Uterus (tissue), 4 donors: ENCODE data around the gene SOX10. TPM values are rescaled to one million over a fixed set of nuclear protein-coding genes. Genes with fewer than 3 reads are reported as not detected.

Experiments used
- DNase-seq, 2 donors: peaks; one replicate each; pipeline ENCODE4 v3.0.0-alpha.2; 2019 to 2020
- H3K27ac ChIP-seq, 2 donors: fragments of 200-600 bp; sonication (generic); 1 replicate in 1 of 2; 2 replicates in 1 of 2; pipeline ENCODE4 v1.5.1; 2016 to 2018
- H3K27me3 ChIP-seq, 2 donors: fragments of 200-600 bp; sonication (generic); one replicate each; pipeline ENCODE4 v1.5.1; 2018 to 2019; ENCODE audit warnings: control low read depth in 1 of 2
- H3K36me3 ChIP-seq, 2 donors: fragments of 200-600 bp; sonication (generic); one replicate each; pipeline ENCODE4 v1.5.1; 2019; ENCODE audit warnings: control low read depth in 1 of 2
- H3K4me1 ChIP-seq, 2 donors: fragments of 200-600 bp; sonication (generic); one replicate each; pipeline ENCODE4 v1.5.1; 2018 to 2019; ENCODE audit warnings: control low read depth in 1 of 2
- H3K4me3 ChIP-seq, 2 donors: fragments of 200-600 bp; sonication (generic); 1 replicate in 1 of 2; 2 replicates in 1 of 2; pipeline ENCODE4 v1.5.1; 2018 to 2019; ENCODE audit warnings: mild to moderate bottlenecking in 1 of 2
- H3K9me3 ChIP-seq, 2 donors: fragments of 200-600 bp; sonication (generic); one replicate each; pipeline ENCODE4 v1.5.1; 2019; ENCODE audit warnings: control low read depth in 1 of 2
- POLR2A ChIP-seq, 2 donors: fragments of 450-650 bp; IDR thresholded peaks; one replicate each; pipeline ENCODE4 v1.6.1; 2016; ENCODE audit warnings: antibody characterized with exemption in 2 of 2, mild to moderate bottlenecking in 1 of 2, moderate library complexity in 1 of 2
- intact Hi-C: fragments of 100-400 bp; cut with DNase I; formaldehyde crosslinking; loops from one replicate; pipeline ENCODE4 v1.15.1; 2023; ENCODE audit warnings: low total_unique reads
- total RNA-seq, 4 donors: library from RNA; depleted of rRNA in 3 of 4; stranded (reverse); fragments of >200 nt in 3 of 4; gene quantifications; one replicate each; pipeline versions ENCODE4 v1.1.0 to v1.2.4, GENCODE V29; 2014 to 2023
- TF ChIP-seq, protein P1 (sequence below), 4 experiments: fragments of 200-600 bp in 2 of 4; fragments of 450-650 bp in 2 of 4; sonication (generic) in 2 of 4; IDR thresholded peaks; one replicate each; pipeline ENCODE4 v1.5.1; 2016 to 2019; ENCODE audit warnings: antibody characterized with exemption in 4 of 4, mild to moderate bottlenecking in 2 of 4, moderate library complexity in 1 of 4
- donor health status: DM: yes; HTN: yes; CAD: no.

Gene SOX10
- total RNA-seq, 4 donors from 2014 or later, result 2.3 to 3.8 TPM; not detected in 2

GRCh38 chr22:37967637-37968451 is 16.5 kb downstream of the SOX10 start:
- H3K4me3 ChIP-seq, result no peak overlapping the region
- no peaks in the 10 kb centered on the region for H3K4me1 ChIP-seq
- intact Hi-C loops, result loop anchor here (5.0 kb wide), 1 partner anchor 151 kb away; no protein-coding TSS in a partner anchor
- no peak overlapping the region for H3K27ac ChIP-seq
- no peak for DNase-seq
- TF ChIP-seq, protein P1, sequence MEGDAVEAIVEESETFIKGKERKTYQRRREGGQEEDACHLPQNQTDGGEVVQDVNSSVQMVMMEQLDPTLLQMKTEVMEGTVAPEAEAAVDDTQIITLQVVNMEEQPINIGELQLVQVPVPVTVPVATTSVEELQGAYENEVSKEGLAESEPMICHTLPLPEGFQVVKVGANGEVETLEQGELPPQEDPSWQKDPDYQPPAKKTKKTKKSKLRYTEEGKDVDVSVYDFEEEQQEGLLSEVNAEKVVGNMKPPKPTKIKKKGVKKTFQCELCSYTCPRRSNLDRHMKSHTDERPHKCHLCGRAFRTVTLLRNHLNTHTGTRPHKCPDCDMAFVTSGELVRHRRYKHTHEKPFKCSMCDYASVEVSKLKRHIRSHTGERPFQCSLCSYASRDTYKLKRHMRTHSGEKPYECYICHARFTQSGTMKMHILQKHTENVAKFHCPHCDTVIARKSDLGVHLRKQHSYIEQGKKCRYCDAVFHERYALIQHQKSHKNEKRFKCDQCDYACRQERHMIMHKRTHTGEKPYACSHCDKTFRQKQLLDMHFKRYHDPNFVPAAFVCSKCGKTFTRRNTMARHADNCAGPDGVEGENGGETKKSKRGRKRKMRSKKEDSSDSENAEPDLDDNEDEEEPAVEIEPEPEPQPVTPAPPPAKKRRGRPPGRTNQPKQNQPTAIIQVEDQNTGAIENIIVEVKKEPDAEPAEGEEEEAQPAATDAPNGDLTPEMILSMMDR (IDR thresholded peaks at IDR 0.05), result no peak
- TF ChIP-seq POLR2A (IDR thresholded peaks at IDR 0.05), result no peak
- no peaks in the 10 kb centered on the region for H3K27me3 ChIP-seq
- no peaks in the 10 kb centered on the region for H3K9me3 ChIP-seq
- H3K36me3 ChIP-seq, result no peaks in the 10 kb centered on the region

- DNase-seq, result no peak
- no peaks in the 10 kb centered on the region for H3K36me3 ChIP-seq
- H3K27me3 ChIP-seq, result no peaks in the 10 kb centered on the region
- H3K4me3 ChIP-seq, result no peak overlapping the region
- no peaks in the 10 kb centered on the region for H3K4me1 ChIP-seq
- intact Hi-C loops, result loop anchor here (5.0 kb wide), 1 partner anchor 150 kb away; no protein-coding TSS in a partner anchor
- no peak for TF ChIP-seq POLR2A (IDR thresholded peaks at IDR 0.05)
- TF ChIP-seq, protein P1 (IDR thresholded peaks at IDR 0.05), result no peak
- H3K27ac ChIP-seq, result no peak overlapping the region
- no peaks in the 10 kb centered on the region for H3K9me3 ChIP-seq
These were observed 17.2 kb downstream of the SOX10 start for GRCh38 chr22:37967147-37967546.

- no peak for TF ChIP-seq POLR2A (IDR thresholded peaks at IDR 0.05)
- TF ChIP-seq, protein P1 (IDR thresholded peaks at IDR 0.05), result no peak
- Histone ChIP-seq H3K4me1 (no peaks in the 10 kb centered on the region), H3K27ac (no peak overlapping the region), H3K36me3 (no peaks in the 10 kb centered on the region), H3K9me3 (no peaks in the 10 kb centered on the region), H3K4me3 (no peak overlapping the region), H3K27me3 (no peaks in the 10 kb centered on the region)
- no peak for DNase-seq
- intact Hi-C loops, result loop anchor here (5.0 kb wide), 1 partner anchor 149 kb away; no protein-coding TSS in a partner anchor
These were observed 18.3 kb downstream of the SOX10 start for GRCh38 chr22:37965940-37966664.

DNA sequence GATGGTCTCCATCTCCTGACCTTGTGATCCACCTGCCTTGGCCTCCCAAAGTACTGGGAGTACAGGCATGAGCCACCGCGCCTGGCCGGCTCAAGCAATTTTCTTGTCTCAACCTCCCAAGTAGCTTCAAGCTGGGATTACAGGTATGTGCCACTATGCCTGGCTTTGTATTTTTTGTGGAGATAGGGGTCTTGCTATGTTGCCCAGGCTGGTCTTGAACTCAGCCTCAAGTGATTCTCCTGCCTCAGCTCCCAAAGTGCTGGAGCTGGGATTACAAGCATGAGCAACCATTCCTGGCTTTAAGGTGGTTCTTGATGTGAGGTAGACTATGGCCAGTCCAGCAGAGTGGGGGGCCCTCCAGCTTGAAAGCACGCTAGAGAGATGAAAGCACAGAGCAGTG is 23.3 kb downstream of the SOX10 start:
- Histone ChIP-seq H3K4me1 (no peaks in the 10 kb centered on the region), H3K27ac (no peak overlapping the region), H3K36me3 (no peaks in the 10 kb centered on the region), H3K27me3 (no peaks in the 10 kb centered on the region), H3K4me3 (no peak overlapping the region), H3K9me3 (no peaks in the 10 kb centered on the region)
- no peak for DNase-seq
- intact Hi-C loops, result no loop called here
- TF ChIP-seq, protein P1 (IDR thresholded peaks at IDR 0.05), result no peak
- TF ChIP-seq POLR2A (IDR thresholded peaks at IDR 0.05), result no peak
